ENCODE data around the gene CCL8. TPM values are rescaled to one million over a fixed set of nuclear protein-coding genes. Genes with fewer than 3 reads are reported as not detected.

Gene CCL8
- total and polyA plus RNA-seq, 10 of the 15 experiments (the other 5 are each of a cell fraction or from before 2014, with no cell fraction given): not detected

DNA sequence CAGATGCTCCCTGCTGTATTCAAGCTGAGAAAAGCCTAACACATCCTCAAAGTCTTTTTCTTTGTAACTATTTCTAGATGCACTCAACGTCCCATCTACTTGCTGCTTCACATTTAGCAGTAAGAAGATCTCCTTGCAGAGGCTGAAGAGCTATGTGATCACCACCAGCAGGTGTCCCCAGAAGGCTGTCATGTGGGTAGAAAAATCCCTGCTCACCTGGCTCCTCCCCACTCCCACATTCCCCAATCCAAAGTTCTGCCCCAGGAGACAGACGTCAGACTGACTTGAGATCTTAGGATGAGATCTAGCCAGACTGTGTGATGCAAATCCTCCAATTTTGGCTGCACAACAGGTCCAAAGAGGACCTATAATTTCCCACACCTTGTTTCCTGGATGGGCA, 38.2 kb downstream of the CCL8 start:
- Histone ChIP-seq H3K4me1 (ENCODE audit: control insufficient read depth, insufficient read depth, low read length) (no peaks in the 10 kb centered on the region), H3K4me3 (no peak overlapping the region), H3K9ac (ENCODE audit: control insufficient read depth, insufficient read depth, low read length) (no peak overlapping the region), H3K79me2 (ENCODE audit: control insufficient read depth, insufficient read depth, low read length) (no peaks in the 10 kb centered on the region), H3K36me3 (ENCODE audit: control insufficient read depth in 2 of 2, insufficient read depth in 2 of 2, low read length in 1 of 2) (no peaks in the 10 kb centered on the region), H3K27me3 (replicated peaks in 1 of 2; ENCODE audit: control insufficient read depth in 2 of 2, insufficient read depth in 2 of 2, low read length in 1 of 2) (peaks cover 0 to 7% of the 10 kb centered on the region in 2 experiments; a peak in 2 of 4 replicates), H3K27ac (ENCODE audit: control insufficient read depth, insufficient read depth) (no peak overlapping the region), H4K20me1 (ENCODE audit: control insufficient read depth, insufficient read depth) (no peaks in the 10 kb centered on the region), H2AFZ (ENCODE audit: control insufficient read depth, low read depth, low read length) (no peak overlapping the region), H3K4me2 (ENCODE audit: control insufficient read depth, insufficient read depth) (no peak overlapping the region), H3K9me3 (replicated peaks; ENCODE audit: control insufficient read depth, insufficient read depth, low read length) (no peaks in the 10 kb centered on the region)
- CTCF ChIA-PET: interaction anchor here (0.7 to 8.8 kb wide), 3 partner anchors 9 to 155 kb away, joined by 3 to 264 read pairs (median 4); no protein-coding TSS in a partner anchor
- RAD21 ChIA-PET (ENCODE audit: unreplicated experiment): no interaction called here
- FAIRE-seq (no peak), DNase-seq (ENCODE audit: low read depth, low spot score) (no peak), ATAC-seq (no peak)
- intact Hi-C loops (cut with micrococcal nuclease; ENCODE audit: unreplicated experiment) (no loop called here), in situ Hi-C loops (cut with MboI) (no loop called here)
- TF ChIP-seq, protein P1, sequence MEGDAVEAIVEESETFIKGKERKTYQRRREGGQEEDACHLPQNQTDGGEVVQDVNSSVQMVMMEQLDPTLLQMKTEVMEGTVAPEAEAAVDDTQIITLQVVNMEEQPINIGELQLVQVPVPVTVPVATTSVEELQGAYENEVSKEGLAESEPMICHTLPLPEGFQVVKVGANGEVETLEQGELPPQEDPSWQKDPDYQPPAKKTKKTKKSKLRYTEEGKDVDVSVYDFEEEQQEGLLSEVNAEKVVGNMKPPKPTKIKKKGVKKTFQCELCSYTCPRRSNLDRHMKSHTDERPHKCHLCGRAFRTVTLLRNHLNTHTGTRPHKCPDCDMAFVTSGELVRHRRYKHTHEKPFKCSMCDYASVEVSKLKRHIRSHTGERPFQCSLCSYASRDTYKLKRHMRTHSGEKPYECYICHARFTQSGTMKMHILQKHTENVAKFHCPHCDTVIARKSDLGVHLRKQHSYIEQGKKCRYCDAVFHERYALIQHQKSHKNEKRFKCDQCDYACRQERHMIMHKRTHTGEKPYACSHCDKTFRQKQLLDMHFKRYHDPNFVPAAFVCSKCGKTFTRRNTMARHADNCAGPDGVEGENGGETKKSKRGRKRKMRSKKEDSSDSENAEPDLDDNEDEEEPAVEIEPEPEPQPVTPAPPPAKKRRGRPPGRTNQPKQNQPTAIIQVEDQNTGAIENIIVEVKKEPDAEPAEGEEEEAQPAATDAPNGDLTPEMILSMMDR (IDR thresholded peaks at IDR 0.05 in 2 of 3, conservative IDR thresholded peaks at IDR 0.05 in 1 of 3; ENCODE audit: control insufficient read depth in 2 of 3, extremely low read depth in 1 of 3, insufficient read depth in 1 of 3, low read depth in 3 of 3, low read length in 3 of 3): peak in 1 of 3 experiments; percentile 21; a peak in 1 of 6 replicates
- TF ChIP-seq BRCA1 (IDR thresholded peaks at IDR 0.05; ENCODE audit: low read depth, low read length): no peak
- POLR2A ChIA-PET: no interaction called here
- no TSS peak for BruUV-seq (replicated peaks)
- 0% methylated on average over 2 of the region's 2 CpGs for WGBS (ENCODE audit: insufficient coverage, insufficient replicate concordance, low lambda C conversion rate, missing lambda C conversion rate)
- SMC1A ChIA-PET (ENCODE audit: uncharacterized antibody, unreplicated experiment): interaction anchor here (2.1 kb wide), 1 partner anchor 156 kb away, joined by 6 read pairs; no protein-coding TSS in a partner anchor

DNA sequence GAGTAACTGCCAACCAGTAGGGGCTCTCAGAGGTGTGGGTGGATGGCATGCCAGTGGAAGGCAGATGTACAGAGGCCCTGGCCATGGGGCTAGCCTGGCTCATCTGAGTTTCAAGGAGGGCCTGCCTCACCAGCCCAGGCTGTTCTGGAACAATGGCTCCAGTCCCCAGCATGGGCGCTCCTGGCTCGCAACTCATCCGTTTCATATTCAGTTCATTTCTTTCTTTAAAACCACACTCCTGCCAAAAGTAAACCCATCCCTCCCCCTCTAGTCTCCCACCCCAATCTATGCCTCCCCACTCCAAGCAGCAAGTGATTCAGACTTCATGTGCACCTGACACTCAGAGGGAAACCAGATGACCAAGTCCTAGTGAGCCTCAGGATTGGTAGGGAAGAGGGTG, 39.4 kb downstream of the CCL8 start:
- DNase-seq (ENCODE audit: low read depth, low spot score): no peak
- ChIA-PET RAD21 (ENCODE audit: unreplicated experiment) (no interaction called here), SMC1A (ENCODE audit: uncharacterized antibody, unreplicated experiment) (interaction anchor here (1.4 to 2.1 kb wide), 2 partner anchors 29 to 158 kb away, joined by 3 to 6 read pairs; no protein-coding TSS in a partner anchor), POLR2A (no interaction called here), CTCF (interaction anchor here (4.8 to 8.8 kb wide), 2 partner anchors 25 to 156 kb away, joined by 40 to 264 read pairs; no protein-coding TSS in a partner anchor)
- no peak overlapping the region for H3K27ac ChIP-seq (ENCODE audit: control insufficient read depth, insufficient read depth)
- TF ChIP-seq NBN (IDR thresholded peaks at IDR 0.05): no peak
- TF ChIP-seq, protein P2, sequence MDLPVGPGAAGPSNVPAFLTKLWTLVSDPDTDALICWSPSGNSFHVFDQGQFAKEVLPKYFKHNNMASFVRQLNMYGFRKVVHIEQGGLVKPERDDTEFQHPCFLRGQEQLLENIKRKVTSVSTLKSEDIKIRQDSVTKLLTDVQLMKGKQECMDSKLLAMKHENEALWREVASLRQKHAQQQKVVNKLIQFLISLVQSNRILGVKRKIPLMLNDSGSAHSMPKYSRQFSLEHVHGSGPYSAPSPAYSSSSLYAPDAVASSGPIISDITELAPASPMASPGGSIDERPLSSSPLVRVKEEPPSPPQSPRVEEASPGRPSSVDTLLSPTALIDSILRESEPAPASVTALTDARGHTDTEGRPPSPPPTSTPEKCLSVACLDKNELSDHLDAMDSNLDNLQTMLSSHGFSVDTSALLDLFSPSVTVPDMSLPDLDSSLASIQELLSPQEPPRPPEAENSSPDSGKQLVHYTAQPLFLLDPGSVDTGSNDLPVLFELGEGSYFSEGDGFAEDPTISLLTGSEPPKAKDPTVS (IDR thresholded peaks at IDR 0.05; ENCODE audit: low read depth, low read length): no peak
- no peak for TF ChIP-seq MTA2 (IDR thresholded peaks at IDR 0.05; ENCODE audit: low read depth)
- TF ChIP-seq RAD51 (IDR thresholded peaks at IDR 0.05): no peak
- no peak for TF ChIP-seq TARDBP (IDR thresholded peaks at IDR 0.05; ENCODE audit: borderline replicate concordance)
- TF ChIP-seq SREBF2 (IDR thresholded peaks at IDR 0.05; ENCODE audit: low read length): no peak
- no peak for TF ChIP-seq NFYB (IDR thresholded peaks at IDR 0.05; ENCODE audit: insufficient read depth, low read depth, low read length)
- TF ChIP-seq MEF2B (IDR thresholded peaks at IDR 0.05; ENCODE audit: partially characterized antibody, poor library complexity, severe bottlenecking): no peak
- BruUV-seq (replicated peaks): no TSS peak
- no peak for FAIRE-seq
- no peaks in the 10 kb centered on the region; the same call in 1 of the 2 replicates for H3K4me1 ChIP-seq (ENCODE audit: control insufficient read depth, insufficient read depth, low read length)
- peaks cover 0 to 13% of the 10 kb centered on the region in 2 experiments; a peak in 2 of 4 replicates for H3K27me3 ChIP-seq (replicated peaks in 1 of 2; ENCODE audit: control insufficient read depth in 2 of 2, insufficient read depth in 2 of 2, low read length in 1 of 2)
- no peaks in the 10 kb centered on the region for H3K36me3 ChIP-seq (ENCODE audit: control insufficient read depth in 2 of 2, insufficient read depth in 2 of 2, low read length in 1 of 2)
- H3K4me2 ChIP-seq (ENCODE audit: control insufficient read depth, insufficient read depth): no peak overlapping the region
- in situ Hi-C loops (cut with MboI): no loop called here
- H3K9me3 ChIP-seq (replicated peaks; ENCODE audit: control insufficient read depth, insufficient read depth, low read length): no peaks in the 10 kb centered on the region
- H3K79me2 ChIP-seq (ENCODE audit: control insufficient read depth, insufficient read depth, low read length): no peaks in the 10 kb centered on the region
- no peak overlapping the region for H3K4me3 ChIP-seq
- no peak for ATAC-seq
- no peak overlapping the region for H3K9ac ChIP-seq (ENCODE audit: control insufficient read depth, insufficient read depth, low read length)
- 35% methylated on average over 3 of the region's 3 CpGs for WGBS (ENCODE audit: insufficient coverage, insufficient replicate concordance, low lambda C conversion rate, missing lambda C conversion rate)
- intact Hi-C loops (cut with micrococcal nuclease; ENCODE audit: unreplicated experiment): no loop called here
- no peaks in the 10 kb centered on the region for H4K20me1 ChIP-seq (ENCODE audit: control insufficient read depth, insufficient read depth)
- H2AFZ ChIP-seq (ENCODE audit: control insufficient read depth, low read depth, low read length): no peak overlapping the region
